ENCODE results near the gene ANKRD18A. TPM values are rescaled to one million over a fixed set of nuclear protein-coding genes. Genes with fewer than 3 reads are reported as not detected.
"Not testable (repeated sequence)": the region's sequence is repeated elsewhere in the genome, so short reads cannot be mapped to it uniquely, and the experiment has no call there.

Gene ANKRD18A
- total RNA-seq, 2 donors from 2014 or later, result 5.0 to 5.1 TPM

GRCh38 chr9:38638881-38639576 lies 18.6 kb upstream of the ANKRD18A start:
- DNase-seq, result no peak
- ATAC-seq, result no peak
- intact Hi-C loops (cut with DNase I), result no loop called here

GRCh38 chr9:38634315-38634714 lies 13.9 kb upstream of the ANKRD18A start:
- no peak for DNase-seq
- ATAC-seq, result no peak
- intact Hi-C loops (cut with DNase I), result no loop called here

GRCh38 chr9:38629511-38629910 lies 9.1 kb upstream of the ANKRD18A start:
- intact Hi-C loops (cut with DNase I), result no loop called here
- ATAC-seq, result no peak
- no peak for DNase-seq

GRCh38 chr9:38626006-38626405 lies 5.6 kb upstream of the ANKRD18A start:
- intact Hi-C loops (cut with DNase I), result no loop called here
- DNase-seq, result no peak
- ATAC-seq, result no peak

GRCh38 chr9:38622951-38623350 lies 2.6 kb upstream of the ANKRD18A start:
- intact Hi-C loops (cut with DNase I), result no loop called here
- DNase-seq, result no peak
- no peak for ATAC-seq

- DNase-seq (peak; percentile 36), ATAC-seq (peak; percentile 39 to 54)
- intact Hi-C loops (cut with DNase I), result no loop called here
Observed at GRCh38 chr9:38622288-38622674, 1.9 kb upstream of the ANKRD18A start.

- DNase-seq, result no peak
- ATAC-seq, result peak; percentile 39 to 56
- intact Hi-C loops (cut with DNase I), result no loop called here
Observed at GRCh38 chr9:38621434-38622287, 1.3 kb upstream of the ANKRD18A start.

- DNase-seq (no peak), ATAC-seq (peak in 1 of 2 donors; percentile 29)
- intact Hi-C loops (cut with DNase I), result no loop called here
Observed at GRCh38 chr9:38619556-38620447, 594 bp downstream of the ANKRD18A start.

GRCh38 chr9:38598029-38598745 lies 22.2 kb downstream of the ANKRD18A start:
- intact Hi-C loops (cut with DNase I); DNase-seq; ATAC-seq: not testable (repeated sequence)

GRCh38 chr9:38595117-38595516 lies 25.3 kb downstream of the ANKRD18A start:
- ATAC-seq; DNase-seq; intact Hi-C loops (cut with DNase I): not testable (repeated sequence)

- peak; percentile 22 for DNase-seq
- ATAC-seq, result peak; percentile 80 to 90
- intact Hi-C loops (cut with DNase I), result not testable (repeated sequence)
Observed at GRCh38 chr9:38591346-38592063, 28.9 kb downstream of the ANKRD18A start.

GRCh38 chr9:38583765-38584164 lies 36.6 kb downstream of the ANKRD18A start:
- DNase-seq; intact Hi-C loops (cut with DNase I); ATAC-seq: not testable (repeated sequence)

GRCh38 chr9:38580112-38580511 lies 40.3 kb downstream of the ANKRD18A start:
- DNase-seq; intact Hi-C loops (cut with DNase I); ATAC-seq: not testable (repeated sequence)

- DNase-seq; ATAC-seq; intact Hi-C loops (cut with DNase I): not testable (repeated sequence)
Observed at GRCh38 chr9:38576181-38576580, 44.2 kb downstream of the ANKRD18A start.

GRCh38 chr9:38566048-38566447 lies 54.3 kb downstream of the ANKRD18A start:
- intact Hi-C loops (cut with DNase I); DNase-seq; ATAC-seq: not testable (repeated sequence)

GRCh38 chr9:38565178-38565577 lies 55.2 kb downstream of the ANKRD18A start:
- DNase-seq; intact Hi-C loops (cut with DNase I); ATAC-seq: not testable (repeated sequence)

GRCh38 chr9:38563911-38564310 lies 56.5 kb downstream of the ANKRD18A start:
- ATAC-seq; intact Hi-C loops (cut with DNase I); DNase-seq: not testable (repeated sequence)

GRCh38 chr9:38561134-38561533 lies 59.3 kb downstream of the ANKRD18A start:
- DNase-seq; intact Hi-C loops (cut with DNase I); ATAC-seq: not testable (repeated sequence)
